HT1080 (cell line): ENCODE measurements around the gene ITGA8. TPM values are rescaled to one million over a fixed set of nuclear protein-coding genes. Genes with fewer than 3 reads are reported as not detected.
A peak's percentile ranks its signal among the peaks of the same experiment; 100 is the strongest.
"Not testable (repeated sequence)": the region's sequence is repeated elsewhere in the genome, so short reads cannot be mapped to it uniquely, and the experiment has no call there.

Experiments used
- DNase-seq: peaks from one replicate; pipeline ENCODE4 v3.0.0-alpha.2; 2015; ENCODE audit warnings: low read depth
- total RNA-seq: library from RNA; depleted of rRNA; stranded (reverse); fragments of >200 nt; shearing (Covaris generic); gene quantifications from 2 replicates; pipeline ENCODE4 v1.2.3, GENCODE V29; 2014

ITGA8 gene
- total RNA-seq, 1 experiment from 2014 or later, result not detected

GRCh38 chr10:15620836-15621515, 98.7 kb downstream of the ITGA8 start:
- no peak for DNase-seq

GRCh38 chr10:15620337-15620736, 99.4 kb downstream of the ITGA8 start:
- DNase-seq, result no peak

- no peak for DNase-seq
Measured at GRCh38 chr10:15609246-15609645, 110.5 kb downstream of the ITGA8 start.

- no peak for DNase-seq
Measured at GRCh38 chr10:15606377-15606776, 113.3 kb downstream of the ITGA8 start.

- no peak for DNase-seq
Measured at GRCh38 chr10:15605740-15606369, 113.9 kb downstream of the ITGA8 start.

GRCh38 chr10:15603446-15604011, 116.2 kb downstream of the ITGA8 start:
- no peak for DNase-seq

- no peak for DNase-seq
Measured at GRCh38 chr10:15601819-15602218, 117.9 kb downstream of the ITGA8 start.

GRCh38 chr10:15595260-15595659, 124.5 kb downstream of the ITGA8 start:
- no peak for DNase-seq

GRCh38 chr10:15591937-15592336, 127.8 kb downstream of the ITGA8 start:
- no peak for DNase-seq

GRCh38 chr10:15591431-15591830, 128.3 kb downstream of the ITGA8 start:
- DNase-seq, result no peak

- no peak for DNase-seq
Measured at GRCh38 chr10:15588635-15589508, 130.8 kb downstream of the ITGA8 start.

- no peak for DNase-seq
Measured at GRCh38 chr10:15588151-15588550, 131.6 kb downstream of the ITGA8 start.

GRCh38 chr10:15587271-15587670, 132.5 kb downstream of the ITGA8 start:
- DNase-seq, result no peak

- peak; percentile 40 for DNase-seq
Measured at GRCh38 chr10:15585303-15585715, 134.4 kb downstream of the ITGA8 start.

GRCh38 chr10:15582972-15583371, 136.8 kb downstream of the ITGA8 start:
- DNase-seq, result not testable (repeated sequence)

GRCh38 chr10:15579605-15580004, 140.1 kb downstream of the ITGA8 start:
- no peak for DNase-seq

- no peak for DNase-seq
Measured at GRCh38 chr10:15572531-15573045, 147.1 kb downstream of the ITGA8 start.

- no peak for DNase-seq
Measured at GRCh38 chr10:15571575-15571974, 148.1 kb downstream of the ITGA8 start.

GRCh38 chr10:15570738-15571339, 148.9 kb downstream of the ITGA8 start:
- no peak for DNase-seq

GRCh38 chr10:15567952-15568351, 151.8 kb downstream of the ITGA8 start:
- DNase-seq, result no peak

- no peak for DNase-seq
Measured at GRCh38 chr10:15563246-15563645, 156.5 kb downstream of the ITGA8 start.
